Measurements from ENCODE around the gene DELE1.

The DELE1 gene

DNA sequence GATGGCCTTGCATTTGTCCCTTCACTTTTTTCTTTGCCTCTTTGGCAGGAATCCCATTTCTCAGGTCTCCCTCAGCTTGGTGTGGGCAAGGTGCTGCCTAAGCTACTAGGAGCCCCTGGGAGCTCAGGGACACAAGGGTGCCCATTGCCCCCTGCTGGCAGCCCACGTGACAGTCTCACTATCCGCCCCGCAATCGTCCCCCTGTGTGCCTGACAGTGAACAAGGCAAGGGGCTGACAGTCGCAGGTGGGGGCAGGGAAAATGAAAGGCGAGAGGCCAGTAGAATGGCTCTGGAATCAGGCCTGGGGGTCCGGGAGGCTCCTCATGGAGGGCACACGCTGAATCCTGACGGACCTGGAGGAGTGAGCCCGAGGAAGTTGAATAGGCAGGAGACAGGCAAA lies 36.3 kb downstream of the DELE1 start:
- DNase-seq = no peak

DNA sequence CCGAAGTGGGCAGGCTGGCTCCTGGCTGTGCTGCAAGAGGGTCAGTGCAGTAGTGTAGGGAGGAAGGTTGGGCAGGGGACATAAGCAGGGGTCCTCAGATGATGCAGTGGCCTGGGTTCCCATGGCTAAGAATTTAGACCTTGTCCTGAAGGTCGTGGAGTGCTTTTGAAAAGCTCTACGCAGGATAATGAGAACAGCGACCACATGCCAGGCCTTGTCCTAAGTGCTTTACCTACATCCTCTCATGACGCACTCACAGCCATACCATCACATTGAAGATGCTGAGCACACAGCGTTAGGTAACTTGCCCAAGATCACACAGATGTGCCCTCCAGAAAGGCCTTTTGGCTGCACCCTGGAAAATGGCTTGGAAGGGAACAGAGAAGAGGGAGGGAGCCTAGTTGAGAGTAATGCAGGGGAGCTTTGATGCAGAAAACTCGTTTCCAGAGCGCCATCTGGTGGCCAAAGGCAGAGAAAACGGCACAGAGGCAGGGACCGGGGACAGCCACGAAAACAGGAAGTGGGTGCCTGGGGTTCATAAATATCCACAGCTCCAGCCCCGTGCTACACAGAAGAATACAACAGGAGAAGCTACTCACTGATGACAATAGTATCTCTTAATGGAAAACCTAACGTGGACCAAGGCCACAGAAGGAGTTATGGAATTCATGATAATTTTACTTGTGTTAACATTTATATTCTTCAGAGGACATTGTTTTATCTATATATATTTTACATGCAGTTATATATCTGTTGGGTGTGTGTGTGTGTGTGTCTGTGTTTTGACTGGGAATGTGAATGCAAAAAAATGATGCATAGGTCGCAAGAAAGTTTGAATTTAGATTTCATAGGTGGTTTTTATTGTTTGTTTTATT lies 37.0 kb downstream of the DELE1 start:
- DNase-seq = peak; percentile 96

DNA sequence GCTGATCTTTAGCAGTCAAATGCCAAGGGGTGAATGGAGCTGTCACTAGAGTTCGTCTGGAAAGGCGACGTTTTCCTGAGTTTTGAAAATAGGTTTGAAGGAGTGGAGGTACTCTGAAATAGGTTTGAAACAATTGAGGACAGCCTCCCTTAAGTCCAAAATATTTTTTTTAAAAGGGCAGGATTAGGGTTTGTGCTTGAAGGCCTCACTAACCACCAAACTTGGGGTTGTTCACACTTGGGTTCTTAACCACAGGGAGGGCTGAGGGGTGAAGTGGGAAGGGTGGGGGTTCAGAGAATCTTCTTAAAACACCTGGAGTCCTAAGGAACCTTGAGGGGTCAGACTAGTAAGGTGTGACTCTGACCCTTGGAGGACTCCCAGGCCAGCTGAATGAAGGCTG lies 37.8 kb downstream of the DELE1 start:
- DNase-seq = no peak

DNA sequence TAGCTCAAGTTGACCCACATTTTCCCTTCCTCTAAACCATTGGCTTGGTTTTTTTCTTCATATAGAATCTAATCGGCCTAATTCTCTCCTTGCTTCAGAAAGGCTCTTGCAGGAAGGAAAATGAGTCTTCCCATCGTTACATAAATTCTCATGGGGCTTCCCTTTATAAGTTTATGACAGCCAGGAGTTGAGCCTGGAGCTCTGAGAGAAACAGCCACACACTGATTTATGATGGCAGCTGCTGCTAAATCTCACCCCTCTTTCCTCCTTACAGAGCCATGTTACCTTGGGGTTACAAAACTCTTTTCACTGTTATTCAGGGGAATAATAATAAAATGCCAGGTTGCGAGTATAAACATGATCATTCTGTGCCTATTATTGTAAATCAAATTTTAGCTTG lies 40.0 kb downstream of the DELE1 start:
- DNase-seq = no peak

DNA sequence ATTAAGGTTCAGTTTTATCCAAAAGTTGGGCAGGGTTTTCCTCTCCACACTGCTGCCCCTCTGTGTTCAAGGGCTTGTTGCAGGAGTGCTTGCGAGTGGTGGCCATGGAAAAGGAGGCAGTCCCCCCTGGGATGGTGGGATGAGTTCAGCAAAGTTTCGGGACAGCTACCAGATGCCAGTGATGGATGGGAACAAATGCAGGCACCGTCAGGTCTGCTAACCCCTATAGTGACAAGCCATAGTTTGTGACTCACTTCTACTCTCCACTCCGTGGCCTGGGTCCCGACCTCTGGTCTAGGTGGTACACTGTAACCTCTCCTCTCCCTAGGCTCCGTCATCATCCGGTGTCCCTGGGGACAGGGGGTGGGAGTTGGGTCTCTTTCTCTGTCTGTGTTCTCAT lies 41.4 kb downstream of the DELE1 start:
- no peak for DNase-seq

DNA sequence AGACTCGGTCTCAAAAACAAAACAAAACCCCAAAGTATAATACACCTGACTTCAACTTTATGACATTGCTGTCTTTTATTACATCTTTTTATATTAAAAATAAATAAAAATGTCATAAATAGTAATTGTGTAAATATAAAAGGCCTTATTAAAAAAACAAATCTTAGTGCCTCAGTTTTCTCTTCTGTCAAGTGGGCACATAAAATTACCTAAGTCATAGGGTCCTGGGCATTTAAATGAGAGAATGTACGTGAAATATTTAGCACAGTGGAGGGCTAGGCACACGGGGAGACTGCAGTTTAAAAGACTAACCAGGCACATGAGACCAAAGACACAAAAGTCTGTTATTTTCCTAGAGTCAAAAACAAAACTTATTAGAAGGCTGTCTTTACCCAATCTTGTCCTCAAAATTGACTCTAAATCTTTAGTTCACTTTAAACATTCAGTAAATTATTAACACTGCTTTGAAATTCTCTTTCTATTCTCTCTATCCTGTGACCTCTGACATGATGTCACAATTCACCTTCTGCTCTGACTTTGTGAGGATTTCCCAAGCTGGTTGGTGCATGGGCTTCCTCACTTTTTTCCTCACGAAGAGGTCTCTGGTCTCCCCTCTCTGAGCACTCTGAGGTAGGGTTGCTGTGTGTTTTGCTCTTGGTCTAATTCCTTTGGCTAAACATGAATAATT lies 42.7 kb downstream of the DELE1 start:
- DNase-seq = no peak

DNA sequence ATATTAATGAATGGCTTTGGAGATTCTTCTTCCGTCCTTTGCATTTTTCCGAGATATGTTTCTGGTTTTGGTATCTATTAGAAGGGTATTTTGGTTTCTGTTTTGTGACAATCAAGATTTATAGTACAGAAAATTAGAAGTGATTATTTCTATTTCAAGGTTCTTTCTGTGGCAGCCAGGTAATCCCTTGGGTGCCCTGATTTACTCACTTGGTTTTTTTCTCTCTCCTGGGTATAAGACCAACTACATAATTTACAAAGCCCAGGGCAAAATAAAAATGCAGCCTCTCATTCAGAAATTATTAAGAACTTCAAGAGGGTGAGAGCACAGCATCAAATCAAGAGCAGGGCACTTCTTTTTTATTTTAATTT lies 43.3 kb downstream of the DELE1 start:
- DNase-seq = no peak

DNA sequence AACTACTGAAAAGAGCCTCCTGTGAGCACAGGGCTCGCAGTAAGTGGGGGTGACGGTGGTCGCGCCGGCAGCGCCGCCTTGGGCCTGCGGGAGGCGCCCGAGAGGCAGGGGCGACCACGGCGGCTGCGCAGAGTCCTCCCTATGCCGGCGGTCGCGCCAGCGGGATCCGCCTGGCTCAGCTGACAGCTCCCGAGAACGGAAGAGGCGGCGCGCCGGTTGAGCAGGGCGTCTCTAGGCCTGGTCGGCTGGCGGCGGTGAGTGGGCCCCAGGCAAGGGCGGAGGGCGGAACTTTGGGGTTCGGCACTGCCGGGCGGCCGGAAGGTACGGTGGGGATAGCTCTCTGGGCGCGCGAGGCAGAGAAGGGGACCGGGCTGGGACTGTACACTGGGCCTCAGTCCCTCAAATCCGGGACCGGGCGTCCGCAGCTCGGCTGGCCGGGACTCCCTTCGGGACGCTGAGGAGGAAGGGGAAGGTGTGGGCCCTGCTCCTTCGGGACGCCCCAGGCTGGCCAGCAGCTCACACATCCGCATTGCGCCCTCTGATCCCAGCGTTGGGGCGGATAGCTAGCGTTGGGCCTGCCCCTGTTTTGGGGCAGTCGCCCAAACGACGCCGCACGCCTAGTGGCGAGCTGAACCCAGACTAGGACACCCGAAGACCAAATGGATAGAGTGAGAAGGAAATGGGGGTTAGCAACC lies 45.4 kb downstream of the DELE1 start, which contains the start of gene RNF14:
Gene RNF14 (plus strand): TSS at position 192 of the 695 bp plus-strand sequence. CDS start 4,484 bp downstream, outside the sequence.
- peak; percentile 97 for DNase-seq

DNA sequence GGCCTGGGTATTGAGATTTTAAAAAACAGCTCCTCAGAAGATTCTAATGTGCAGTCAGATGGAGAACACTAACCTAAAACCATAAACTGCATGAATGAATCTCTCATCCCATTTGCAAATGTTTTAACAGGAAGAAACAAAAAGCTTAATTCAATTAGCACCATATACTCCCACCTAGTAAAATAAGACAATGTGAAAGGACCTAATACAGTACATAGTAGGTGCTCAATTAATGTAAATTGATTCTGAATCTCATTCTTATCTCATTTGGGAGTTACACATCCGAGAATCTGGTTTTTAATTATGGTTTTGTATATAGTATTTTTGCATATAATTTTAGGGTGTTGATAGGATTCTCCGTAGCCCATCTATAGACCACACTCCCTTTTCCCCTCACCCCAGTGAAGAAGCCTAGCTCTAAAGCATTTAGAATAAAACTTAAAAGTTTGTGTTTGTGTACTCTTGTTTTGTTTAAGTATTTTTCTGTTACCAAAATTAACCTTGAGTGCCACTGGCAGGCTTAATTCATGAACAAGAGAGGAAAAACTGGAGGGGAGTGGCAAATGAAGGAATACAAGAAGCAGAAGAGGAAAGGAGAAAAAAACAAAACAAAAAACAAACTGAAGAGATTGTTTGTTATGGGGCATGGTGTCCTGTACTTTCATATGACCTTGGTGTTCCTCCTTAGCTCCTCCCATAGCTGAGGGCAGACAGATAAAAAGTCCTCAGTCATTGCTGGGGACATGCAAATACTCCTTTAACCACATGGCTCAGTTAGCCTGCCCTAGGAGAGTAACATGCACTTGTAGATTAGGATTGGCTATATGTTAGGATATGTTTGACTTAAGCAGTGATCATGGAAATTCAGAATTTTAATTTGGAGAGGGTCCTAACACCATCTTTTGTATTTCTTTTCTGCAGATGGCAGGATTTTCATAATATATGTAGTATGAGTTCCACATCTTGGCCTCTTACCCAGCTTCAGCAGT lies 46.4 kb downstream of the DELE1 start:
- peak; percentile 61 for DNase-seq

DNA sequence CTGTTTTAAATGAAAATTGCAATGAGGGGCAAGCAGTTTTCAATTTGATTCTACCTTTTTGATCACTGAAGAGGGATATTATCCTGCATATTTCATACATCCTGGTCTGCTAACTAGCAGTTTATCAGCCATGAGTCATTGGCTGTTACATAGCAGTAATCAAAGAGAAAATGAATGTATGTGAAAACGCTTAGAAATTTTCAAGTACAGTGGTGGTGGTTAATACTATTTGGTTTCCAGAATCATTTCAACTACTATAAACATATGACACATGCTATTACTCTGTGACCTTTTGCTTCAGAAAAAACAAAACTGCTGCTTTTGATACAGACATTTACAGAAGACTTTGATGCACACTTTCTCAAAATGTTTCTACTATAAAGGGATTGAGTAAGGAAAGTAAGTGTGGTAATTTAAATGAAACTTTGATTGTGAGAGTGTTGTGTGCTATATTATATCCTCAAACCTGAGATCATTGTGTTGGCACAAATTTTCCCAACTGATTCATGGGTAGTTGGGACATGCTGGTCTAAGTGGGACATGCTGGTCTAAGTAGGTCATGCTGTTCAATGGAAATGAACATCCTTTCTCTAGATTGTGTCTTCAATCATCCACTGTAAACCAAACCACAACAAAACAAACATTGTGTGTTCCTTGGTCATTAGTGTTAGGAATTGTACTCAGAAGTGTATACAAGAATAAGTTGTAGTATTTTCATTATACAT lies 50.4 kb downstream of the DELE1 start:
- DNase-seq = no peak

DNA sequence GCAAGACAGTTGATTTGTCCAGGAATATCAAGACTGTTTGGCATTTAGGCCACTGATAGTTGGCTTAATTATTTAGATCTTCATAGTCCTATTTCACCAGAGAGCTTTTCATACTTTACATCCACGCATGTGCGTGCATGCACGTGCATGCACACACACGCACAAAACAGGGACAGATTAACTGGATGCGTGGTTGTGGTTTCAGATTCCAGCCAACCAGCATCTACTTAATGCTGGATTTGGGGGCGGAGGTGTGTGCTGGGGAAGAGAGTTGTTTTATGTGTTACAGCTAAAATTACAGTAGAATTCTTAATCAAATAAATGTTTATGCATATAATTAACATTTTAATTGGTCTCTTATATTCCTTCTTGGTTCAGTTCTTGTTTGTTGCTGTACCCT lies 52.5 kb downstream of the DELE1 start:
- DNase-seq = no peak

DNA sequence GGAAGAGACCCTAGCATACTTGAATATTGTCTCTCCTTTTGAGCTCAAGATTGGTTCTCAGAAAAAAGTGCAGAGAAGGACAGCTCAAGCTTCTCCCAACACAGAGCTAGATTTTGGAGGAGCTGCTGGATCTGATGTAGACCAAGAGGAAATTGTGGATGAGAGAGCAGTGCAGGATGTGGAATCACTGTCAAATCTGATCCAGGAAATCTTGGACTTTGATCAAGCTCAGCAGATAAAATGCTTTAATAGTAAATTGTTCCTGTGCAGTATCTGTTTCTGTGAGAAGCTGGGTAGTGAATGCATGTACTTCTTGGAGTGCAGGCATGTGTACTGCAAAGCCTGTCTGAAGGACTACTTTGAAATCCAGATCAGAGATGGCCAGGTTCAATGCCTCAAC lies 54.7 kb downstream of the DELE1 start:
- no peak for DNase-seq

DNA sequence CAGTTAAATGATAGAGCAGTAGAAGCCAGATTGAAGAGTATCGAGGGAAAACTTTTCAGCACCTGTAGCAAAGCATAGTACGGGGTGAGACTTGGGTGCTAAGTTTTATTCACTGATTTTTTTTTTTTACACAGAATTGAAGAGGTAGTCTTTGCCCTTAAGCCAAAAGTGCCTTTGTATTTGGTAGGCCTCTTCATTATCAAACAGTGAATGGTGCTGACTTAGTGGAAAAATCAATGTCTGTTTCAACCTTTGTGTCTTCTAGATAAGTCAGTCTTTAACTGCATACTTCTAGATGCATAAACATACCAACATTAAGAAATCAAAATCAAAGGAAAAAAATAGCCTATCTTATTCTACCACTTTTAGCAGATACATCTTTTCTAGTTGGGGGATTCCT lies 59.0 kb downstream of the DELE1 start:
- DNase-seq = no peak

DNA sequence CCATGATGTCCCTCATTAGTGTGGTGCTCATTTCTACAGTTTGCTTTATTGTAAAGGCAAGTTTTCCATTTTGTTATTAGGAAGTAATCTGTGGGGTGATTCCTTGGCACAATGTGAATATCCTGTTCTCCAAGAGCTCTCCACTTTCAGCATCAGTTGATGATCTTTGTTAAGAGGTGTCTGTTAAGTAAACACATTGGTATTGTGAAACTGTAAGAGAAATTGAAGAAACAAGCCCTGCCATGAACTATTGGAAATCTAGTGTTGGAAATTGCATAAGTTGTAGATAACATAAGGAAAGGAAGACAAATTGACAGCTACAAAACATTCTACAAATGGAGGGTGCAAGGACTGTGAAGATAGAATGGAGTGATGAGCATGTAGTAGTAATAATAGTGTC lies 62.4 kb downstream of the DELE1 start:
- DNase-seq = no peak

DNA sequence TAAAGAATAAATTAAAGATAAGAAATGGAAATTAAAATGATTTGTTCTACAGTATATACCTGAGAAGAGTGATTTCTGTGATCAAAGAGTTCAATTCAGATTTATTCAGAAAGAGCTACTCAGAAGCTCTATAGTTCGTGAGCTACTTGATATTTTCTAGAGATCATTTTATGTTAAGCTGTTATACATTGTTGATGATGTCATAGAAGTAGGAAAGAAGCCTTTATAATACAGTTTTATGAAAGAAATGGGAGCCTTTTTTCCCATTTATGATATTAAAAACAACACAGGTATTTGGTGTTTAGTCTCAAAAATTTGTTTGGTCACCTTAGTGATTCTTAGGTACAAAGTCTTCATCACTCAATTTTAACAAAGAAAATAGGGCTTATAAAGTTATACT lies 66.0 kb downstream of the DELE1 start:
- DNase-seq = no peak
